ENCODE results near the gene LCP2.

GRCh38 chr5:170296036-170296934 lies 1.3 kb downstream of the LCP2 start:
- TF ChIP-seq, protein P1, sequence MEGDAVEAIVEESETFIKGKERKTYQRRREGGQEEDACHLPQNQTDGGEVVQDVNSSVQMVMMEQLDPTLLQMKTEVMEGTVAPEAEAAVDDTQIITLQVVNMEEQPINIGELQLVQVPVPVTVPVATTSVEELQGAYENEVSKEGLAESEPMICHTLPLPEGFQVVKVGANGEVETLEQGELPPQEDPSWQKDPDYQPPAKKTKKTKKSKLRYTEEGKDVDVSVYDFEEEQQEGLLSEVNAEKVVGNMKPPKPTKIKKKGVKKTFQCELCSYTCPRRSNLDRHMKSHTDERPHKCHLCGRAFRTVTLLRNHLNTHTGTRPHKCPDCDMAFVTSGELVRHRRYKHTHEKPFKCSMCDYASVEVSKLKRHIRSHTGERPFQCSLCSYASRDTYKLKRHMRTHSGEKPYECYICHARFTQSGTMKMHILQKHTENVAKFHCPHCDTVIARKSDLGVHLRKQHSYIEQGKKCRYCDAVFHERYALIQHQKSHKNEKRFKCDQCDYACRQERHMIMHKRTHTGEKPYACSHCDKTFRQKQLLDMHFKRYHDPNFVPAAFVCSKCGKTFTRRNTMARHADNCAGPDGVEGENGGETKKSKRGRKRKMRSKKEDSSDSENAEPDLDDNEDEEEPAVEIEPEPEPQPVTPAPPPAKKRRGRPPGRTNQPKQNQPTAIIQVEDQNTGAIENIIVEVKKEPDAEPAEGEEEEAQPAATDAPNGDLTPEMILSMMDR (conservative IDR thresholded peaks at IDR 0.05; ENCODE audit: low read depth, low read length), result no peak
- TF ChIP-seq EZH2 (IDR thresholded peaks at IDR 0.05; ENCODE audit: low read length, unreplicated experiment) (no peak), EZH2phosphoT487 (IDR thresholded peaks at IDR 0.05; ENCODE audit: borderline replicate concordance, low read length) (no peak)
